Endothelial cell of umbilical vein (primary cell): ENCODE results near the gene RAB3IL1. TPM values are rescaled to one million over a fixed set of nuclear protein-coding genes. Genes with fewer than 3 reads are reported as not detected.

Experiments
- BruUV-seq: library from RNA; stranded (reverse); fragments of 400-500 nt; replicated peaks from 2 replicates; lab custom pipeline; 2021; lab: Mats Ljungman, UMichigan
- CTCF ChIA-PET: fragments of 300-600, 350-600 bp; sonication (Branson Sonifier 250); formaldehyde crosslinking; loops from one replicate; lab custom pipeline; 2021; ENCODE audit warnings: antibody characterized with exemption, inconsistent platforms; lab: Charles Lee
- POLR2A ChIA-PET: fragments of 300-600, 350-600 bp; sonication (Branson Sonifier 250); formaldehyde crosslinking; loops from one replicate; lab custom pipeline; 2021; ENCODE audit warnings: antibody characterized with exemption, inconsistent platforms; lab: Charles Lee
- DNase-seq: peaks from one replicate; pipeline ENCODE4 v3.0.0-alpha.2; 2011; ENCODE audit warnings: low read depth, low spot score
- FAIRE-seq: peaks from 2 replicates; lab custom pipeline; 2011; peaks lifted over from hg19 to GRCh38; lab: Jason Lieb, UNC
- H2AFZ ChIP-seq: 2 replicates; pipeline ENCODE4 v1.6.0; 2012; ENCODE audit warnings: low read depth, low read length, control low read depth, inconsistent platforms
- H3K27ac ChIP-seq: 2 replicates; pipeline ENCODE4 v1.5.1; 2011; ENCODE audit warnings: low read depth, mild to moderate bottlenecking, control low read depth, low read length, moderate library complexity; ENCODE audit not compliant: insufficient read depth
- H3K27me3 ChIP-seq, 2 experiments: 2 replicates each; pipeline versions ENCODE4 v1.6.0 to v1.6.1; 2011; ENCODE audit warnings: low read length in 2 of 2, mixed read lengths in 1 of 2; ENCODE audit not compliant: control insufficient read depth in 2 of 2, insufficient read depth in 2 of 2
- H3K36me3 ChIP-seq, 2 experiments: 2 replicates in 1 of 2; 3 replicates in 1 of 2; pipeline ENCODE4 v1.5.1; 2011; ENCODE audit warnings: low read length in 2 of 2, mild to moderate bottlenecking in 1 of 2, moderate library complexity in 1 of 2; ENCODE audit not compliant: control insufficient read depth in 2 of 2, insufficient read depth in 2 of 2; ENCODE audit errors: extremely low read depth in 1 of 2
- H3K4me1 ChIP-seq: 3 replicates; pipeline ENCODE4 v1.5.1; 2011; ENCODE audit warnings: mild to moderate bottlenecking, low read length; ENCODE audit not compliant: control insufficient read depth, insufficient read depth; ENCODE audit errors: extremely low read depth
- H3K4me2 ChIP-seq: 2 replicates; pipeline ENCODE4 v1.6.1; 2011; ENCODE audit warnings: low read length, control low read depth, mixed read lengths; ENCODE audit not compliant: insufficient read depth
- H3K4me3 ChIP-seq, 3 experiments: fragments of 200-600 bp in 1 of 3; sonication (generic), shearing (Covaris generic) in 1 of 3; replicated peaks in 1 of 3; 2 replicates each; pipeline ENCODE4 v1.5.1; 2011 to 2016; ENCODE audit warnings: control low read depth in 3 of 3, low read length in 3 of 3, mild to moderate bottlenecking in 2 of 3, inconsistent platforms in 1 of 3, low read depth in 1 of 3, moderate library complexity in 1 of 3; ENCODE audit not compliant: insufficient read depth in 1 of 3
- H3K79me2 ChIP-seq: 2 replicates; pipeline ENCODE4 v1.6.0; 2012; ENCODE audit warnings: low read length, inconsistent platforms; ENCODE audit not compliant: control insufficient read depth, insufficient read depth
- H3K9ac ChIP-seq: replicated peaks from 2 replicates; pipeline ENCODE3; 2011; ENCODE audit warnings: low read length, control low read depth; ENCODE audit not compliant: insufficient read depth; ENCODE audit errors: extremely low read depth
- H3K9me1 ChIP-seq: replicated peaks from 3 replicates; pipeline ENCODE4 v1.6.0; 2011; ENCODE audit warnings: mild to moderate bottlenecking, low read length; ENCODE audit not compliant: control insufficient read depth, insufficient read depth; ENCODE audit errors: extremely low read depth
- H3K9me3 ChIP-seq: replicated peaks from 2 replicates; pipeline ENCODE4 v1.5.1; 2012; ENCODE audit warnings: low read length, inconsistent platforms; ENCODE audit not compliant: control insufficient read depth, insufficient read depth
- H4K20me1 ChIP-seq: replicated peaks from 2 replicates; pipeline ENCODE3; 2011; ENCODE audit warnings: mild to moderate bottlenecking, low read length; ENCODE audit not compliant: control insufficient read depth, insufficient read depth; ENCODE audit errors: extremely low read depth
- EZH2 ChIP-seq: IDR thresholded peaks from 2 replicates; pipeline ENCODE4 v1.6.1; 2012; ENCODE audit warnings: borderline replicate concordance, low read depth, mild to moderate bottlenecking, moderate library complexity, low read length, inconsistent platforms; ENCODE audit not compliant: severe bottlenecking
- FOS ChIP-seq: IDR thresholded peaks from 2 replicates; pipeline ENCODE4 v1.6.1; 2011; ENCODE audit warnings: mild to moderate bottlenecking, low read length, moderate library complexity, borderline replicate concordance; ENCODE audit not compliant: insufficient read depth
- GATA2 ChIP-seq: IDR thresholded peaks from 2 replicates; pipeline ENCODE4 v1.7.0; 2011; ENCODE audit warnings: low read depth, mild to moderate bottlenecking, moderate library complexity, mixed read lengths, low read length; ENCODE audit not compliant: insufficient read length, insufficient read depth
- JUN ChIP-seq: IDR thresholded peaks from 2 replicates; pipeline ENCODE4 v1.6.1; 2011; ENCODE audit warnings: borderline replicate concordance, low read depth; ENCODE audit not compliant: insufficient read length, insufficient read depth
- MYC ChIP-seq: IDR thresholded peaks from one replicate; pipeline ENCODE4 v1.6.1; 2011; ENCODE audit warnings: mild to moderate bottlenecking, low read depth, low read length
- dilution Hi-C: fragments of 300-500 bp; cut with MboI; formaldehyde crosslinking; loops from one replicate; pipeline ENCODE4 v1.15.0; 2019; ENCODE audit warnings: low sequenced_read_pairs; ENCODE audit not compliant: extremely low pct_ligation_motif_present
- intact Hi-C: fragments of 100-400 bp; cut with micrococcal nuclease; formaldehyde crosslinking; loops from one replicate; pipeline ENCODE4 v1.10.0; 2022
- polyA plus RNA-seq, 4 experiments: library from polyadenylated mRNA; depleted of rRNA in 3 of 4; stranded (reverse) in 3 of 4; unstranded in 1 of 4; fragments of >200 nt; gene quantifications; 2 replicates each; pipeline versions ENCODE4 v1.2.1 to v1.2.3, GENCODE V29; 2011 to 2012; ENCODE audit warnings: missing spikeins in 1 of 4
- total RNA-seq: library from RNA; stranded (reverse); gene quantifications from 2 replicates; pipeline ENCODE4 v1.2.3, GENCODE V29; 2021
- TF ChIP-seq, protein P1 (sequence below), 2 donors: IDR thresholded peaks; 1 replicate in 1 of 2; 2 replicates in 1 of 2; pipeline ENCODE4 v1.5.1; 2011; ENCODE audit warnings: low read length in 2 of 2, mild to moderate bottlenecking in 2 of 2, moderate library complexity in 2 of 2, control low read depth in 1 of 2, inconsistent platforms in 1 of 2, low read depth in 1 of 2; ENCODE audit not compliant: insufficient read depth in 1 of 2; ENCODE audit errors: extremely low read depth in 1 of 2
- TF ChIP-seq, protein P2 (sequence below): IDR thresholded peaks from 2 replicates; pipeline ENCODE4 v1.6.1; 2011; ENCODE audit not compliant: insufficient read depth, insufficient read length

RAB3IL1 gene
- total and polyA plus RNA-seq, 2 donors (not counting 3 experiments of a cell fraction or from before 2014, with no cell fraction given) = 1.8 to 3.6 TPM

DNA sequence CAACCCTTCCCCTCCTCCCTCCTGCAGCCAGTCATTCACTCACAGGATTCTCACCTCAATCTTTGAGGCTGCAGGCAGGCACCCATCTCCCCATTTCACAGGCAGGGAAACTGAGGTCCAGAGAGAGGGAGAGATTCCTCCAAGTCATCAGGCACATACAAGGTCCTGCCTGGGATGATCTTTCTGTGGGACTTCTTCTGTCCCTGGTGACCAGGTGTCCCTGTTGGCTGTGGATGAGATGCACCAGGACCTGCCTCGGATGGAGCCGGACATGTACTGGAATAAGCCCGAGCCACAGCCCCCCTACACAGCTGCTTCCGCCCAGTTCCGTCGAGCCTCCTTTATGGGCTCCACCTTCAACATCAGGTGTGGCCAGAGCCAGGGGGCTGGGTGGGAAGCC, 42.3 kb upstream of the RAB3IL1 start:
- BruUV-seq = no TSS peak
- FAIRE-seq = no peak
- H3K9me1 ChIP-seq = no peaks in the 10 kb centered on the region
- peaks cover 5 to 6% of the 10 kb centered on the region in 2 experiments for H3K36me3 ChIP-seq
- POLR2A ChIA-PET = no interaction called here
- H3K27ac ChIP-seq = no peak overlapping the region
- no peak overlapping the region for H3K9ac ChIP-seq
- no peaks in the 10 kb centered on the region for H3K9me3 ChIP-seq
- H3K4me3 ChIP-seq = no peak overlapping the region
- no peak overlapping the region for H2AFZ ChIP-seq
- intact Hi-C loops (no loop called here), dilution Hi-C loops (no loop called here)
- no peak for TF ChIP-seq JUN
- no peak for TF ChIP-seq EZH2
- DNase-seq = no peak
- CTCF ChIA-PET = interaction anchor here (2.6 to 11.1 kb wide), 2 partner anchors 12 to 122 kb away, joined by 7 to 147 read pairs; no protein-coding TSS in a partner anchor
- peaks cover 15% of the 10 kb centered on the region for H3K4me1 ChIP-seq
- H3K27me3 ChIP-seq = peaks cover 5% of the 10 kb centered on the region in 2 experiments
- H4K20me1 ChIP-seq = no peaks in the 10 kb centered on the region
- no peak overlapping the region for H3K4me2 ChIP-seq
- peaks cover under 1% of the 10 kb centered on the region for H3K79me2 ChIP-seq

DNA sequence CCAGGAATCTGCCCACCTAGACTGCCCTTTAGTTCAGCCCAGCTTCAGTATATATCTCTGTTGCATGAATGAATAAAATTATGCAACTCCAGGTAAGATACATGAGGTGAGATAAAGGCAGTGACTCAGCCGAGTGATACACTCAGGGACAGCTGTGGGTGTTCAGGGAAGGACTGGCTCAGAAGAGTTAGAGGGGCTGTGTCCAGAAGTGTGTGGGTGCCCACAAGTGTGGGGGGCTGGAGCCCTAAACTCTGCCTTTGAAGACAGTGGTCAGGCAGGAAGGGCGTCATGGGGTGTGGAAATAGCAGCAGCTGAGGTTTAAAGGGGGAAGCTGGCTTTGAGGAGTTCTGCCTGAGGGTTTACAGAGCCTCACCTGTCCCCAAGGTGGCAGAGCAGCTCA, 41.7 kb upstream of the RAB3IL1 start:
- Histone ChIP-seq H3K9me3 (no peaks in the 10 kb centered on the region), H4K20me1 (no peaks in the 10 kb centered on the region), H3K4me2 (no peak overlapping the region), H3K36me3 (peaks cover 1 to 2% of the 10 kb centered on the region in 2 experiments), H3K27ac (no peak overlapping the region), H3K4me3 (no peak overlapping the region), H2AFZ (no peak overlapping the region), H3K27me3 (peaks cover 5% of the 10 kb centered on the region in 2 experiments), H3K4me1 (peaks cover 9% of the 10 kb centered on the region), H3K79me2 (no peaks in the 10 kb centered on the region), H3K9me1 (no peaks in the 10 kb centered on the region), H3K9ac (no peak overlapping the region)
- ChIA-PET CTCF (interaction anchor here (1.8 to 11.1 kb wide), 3 partner anchors 11 to 149 kb away, joined by 5 to 147 read pairs (median 7); no protein-coding TSS in a partner anchor), POLR2A (no interaction called here)
- DNase-seq (no peak), FAIRE-seq (no peak)
- dilution Hi-C loops (no loop called here), intact Hi-C loops (no loop called here)
- no TSS peak for BruUV-seq
- TF ChIP-seq, protein P1, sequence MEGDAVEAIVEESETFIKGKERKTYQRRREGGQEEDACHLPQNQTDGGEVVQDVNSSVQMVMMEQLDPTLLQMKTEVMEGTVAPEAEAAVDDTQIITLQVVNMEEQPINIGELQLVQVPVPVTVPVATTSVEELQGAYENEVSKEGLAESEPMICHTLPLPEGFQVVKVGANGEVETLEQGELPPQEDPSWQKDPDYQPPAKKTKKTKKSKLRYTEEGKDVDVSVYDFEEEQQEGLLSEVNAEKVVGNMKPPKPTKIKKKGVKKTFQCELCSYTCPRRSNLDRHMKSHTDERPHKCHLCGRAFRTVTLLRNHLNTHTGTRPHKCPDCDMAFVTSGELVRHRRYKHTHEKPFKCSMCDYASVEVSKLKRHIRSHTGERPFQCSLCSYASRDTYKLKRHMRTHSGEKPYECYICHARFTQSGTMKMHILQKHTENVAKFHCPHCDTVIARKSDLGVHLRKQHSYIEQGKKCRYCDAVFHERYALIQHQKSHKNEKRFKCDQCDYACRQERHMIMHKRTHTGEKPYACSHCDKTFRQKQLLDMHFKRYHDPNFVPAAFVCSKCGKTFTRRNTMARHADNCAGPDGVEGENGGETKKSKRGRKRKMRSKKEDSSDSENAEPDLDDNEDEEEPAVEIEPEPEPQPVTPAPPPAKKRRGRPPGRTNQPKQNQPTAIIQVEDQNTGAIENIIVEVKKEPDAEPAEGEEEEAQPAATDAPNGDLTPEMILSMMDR (IDR thresholded peaks at IDR 0.05; ENCODE audit: extremely low read depth in 1 of 2, insufficient read depth in 1 of 2, low read depth in 1 of 2, low read length in 2 of 2) = no peak
- TF ChIP-seq GATA2 (no peak), MYC (no peak), FOS (no peak), JUN (no peak)
- TF ChIP-seq, protein P2, sequence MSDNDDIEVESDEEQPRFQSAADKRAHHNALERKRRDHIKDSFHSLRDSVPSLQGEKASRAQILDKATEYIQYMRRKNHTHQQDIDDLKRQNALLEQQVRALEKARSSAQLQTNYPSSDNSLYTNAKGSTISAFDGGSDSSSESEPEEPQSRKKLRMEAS = no peak
